GM12872 (cell line): ENCODE results near the gene DIP2C.

ENCODE experiments used
- TF ChIP-seq, protein P1 (sequence below): IDR thresholded peaks from 3 replicates; pipeline ENCODE4 v1.5.1; 2011; ENCODE audit warnings: low read depth, mild to moderate bottlenecking, low read length, moderate library complexity; ENCODE audit not compliant: insufficient read depth

DIP2C gene

DNA sequence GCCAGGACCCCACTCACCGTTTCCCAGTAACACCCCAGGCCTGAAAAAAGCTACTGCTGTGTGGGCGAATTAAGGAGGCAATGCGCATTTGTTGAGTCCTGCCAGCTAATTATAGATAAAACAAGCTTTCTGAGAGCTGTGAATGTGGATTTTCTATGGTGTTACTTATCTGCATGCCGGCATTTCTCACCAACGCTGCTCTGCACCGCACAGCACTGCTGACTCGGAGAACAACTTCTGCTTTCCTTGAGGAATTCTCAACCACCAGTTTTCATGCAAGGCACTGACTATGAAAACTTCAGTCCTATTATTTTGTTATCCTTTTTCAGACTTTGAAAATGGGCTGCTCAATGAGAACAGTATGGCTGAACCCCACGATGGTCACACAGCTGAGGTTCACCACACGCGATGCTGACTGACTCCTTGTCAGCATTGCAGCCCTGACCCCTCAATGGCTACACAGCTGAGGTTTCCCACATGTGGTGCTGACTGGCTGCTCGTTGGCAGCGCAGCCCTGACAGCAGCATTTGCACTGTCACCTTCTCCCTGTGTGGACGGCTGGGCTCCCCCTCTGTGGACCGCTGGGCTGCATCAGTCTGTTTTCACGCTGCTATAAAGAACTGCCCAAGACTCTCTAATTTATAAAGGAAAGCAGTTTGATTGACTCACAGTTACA, 190.6 kb downstream of the DIP2C start:
- TF ChIP-seq, protein P1, sequence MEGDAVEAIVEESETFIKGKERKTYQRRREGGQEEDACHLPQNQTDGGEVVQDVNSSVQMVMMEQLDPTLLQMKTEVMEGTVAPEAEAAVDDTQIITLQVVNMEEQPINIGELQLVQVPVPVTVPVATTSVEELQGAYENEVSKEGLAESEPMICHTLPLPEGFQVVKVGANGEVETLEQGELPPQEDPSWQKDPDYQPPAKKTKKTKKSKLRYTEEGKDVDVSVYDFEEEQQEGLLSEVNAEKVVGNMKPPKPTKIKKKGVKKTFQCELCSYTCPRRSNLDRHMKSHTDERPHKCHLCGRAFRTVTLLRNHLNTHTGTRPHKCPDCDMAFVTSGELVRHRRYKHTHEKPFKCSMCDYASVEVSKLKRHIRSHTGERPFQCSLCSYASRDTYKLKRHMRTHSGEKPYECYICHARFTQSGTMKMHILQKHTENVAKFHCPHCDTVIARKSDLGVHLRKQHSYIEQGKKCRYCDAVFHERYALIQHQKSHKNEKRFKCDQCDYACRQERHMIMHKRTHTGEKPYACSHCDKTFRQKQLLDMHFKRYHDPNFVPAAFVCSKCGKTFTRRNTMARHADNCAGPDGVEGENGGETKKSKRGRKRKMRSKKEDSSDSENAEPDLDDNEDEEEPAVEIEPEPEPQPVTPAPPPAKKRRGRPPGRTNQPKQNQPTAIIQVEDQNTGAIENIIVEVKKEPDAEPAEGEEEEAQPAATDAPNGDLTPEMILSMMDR: no peak

DNA sequence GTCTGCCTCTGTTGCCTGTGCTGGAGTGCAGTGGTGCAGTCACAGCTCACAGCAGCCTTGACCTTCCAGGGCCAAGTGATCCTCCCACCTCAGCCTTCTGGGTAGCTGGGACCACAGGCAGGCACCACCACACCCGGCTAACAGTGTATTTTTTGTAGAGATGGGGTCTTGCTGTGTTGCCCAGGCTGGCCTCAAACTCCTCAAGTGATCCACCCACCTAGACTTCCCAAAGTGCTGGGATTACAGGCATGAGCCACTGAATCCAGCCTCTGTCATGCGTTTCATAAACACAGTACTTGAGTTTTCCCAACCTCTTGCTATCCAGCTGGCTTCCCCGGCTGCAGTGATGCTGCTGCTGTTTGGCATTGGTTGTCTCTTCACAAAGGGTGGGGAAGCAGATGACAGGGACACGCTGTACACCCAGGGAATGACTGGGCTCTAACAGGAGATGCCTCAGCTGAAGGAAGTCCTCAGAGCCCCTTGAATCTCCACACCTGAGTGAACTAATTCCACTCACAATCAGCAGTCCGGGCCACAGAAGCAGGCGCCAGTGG, 191.5 kb downstream of the DIP2C start:
- TF ChIP-seq, protein P1: no peak

DNA sequence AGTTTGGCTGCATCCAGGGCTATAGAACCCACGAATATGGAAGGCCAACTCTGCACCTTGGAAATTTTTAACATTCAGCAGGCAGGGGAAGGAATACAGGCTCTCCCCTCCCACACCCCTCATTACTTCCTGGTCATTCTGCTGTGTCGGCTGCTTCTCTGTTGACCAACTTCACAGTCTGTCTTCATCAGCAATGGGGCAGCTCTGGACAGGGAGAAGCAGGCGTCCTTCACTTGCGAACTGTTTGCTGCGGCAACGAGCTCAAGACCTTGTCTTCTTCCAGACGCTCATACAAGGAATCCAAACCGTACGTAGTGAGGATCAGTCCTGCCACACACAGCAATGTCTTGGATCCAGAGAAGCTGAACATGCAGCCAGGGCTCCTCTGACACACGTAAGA, 192.2 kb downstream of the DIP2C start:
- TF ChIP-seq, protein P1: no peak

DNA sequence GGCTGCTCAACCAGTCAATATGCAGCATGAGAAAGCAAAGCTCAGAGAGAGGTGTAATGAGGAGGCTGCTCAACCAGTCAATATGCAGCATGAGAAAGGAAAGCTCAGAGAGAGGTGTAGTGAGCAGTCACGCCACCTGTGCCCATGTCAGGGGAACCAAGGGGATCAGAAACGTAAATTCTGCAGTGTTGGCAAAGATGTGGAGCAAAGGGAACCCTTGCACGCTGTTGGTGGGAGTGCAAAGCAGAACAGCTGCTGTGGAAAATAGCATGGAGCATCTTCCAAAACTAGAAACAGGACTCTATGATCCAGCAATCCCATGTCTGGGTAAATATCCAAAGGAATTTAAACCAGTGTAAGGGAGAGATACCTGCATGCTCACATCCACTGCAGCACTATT, 194.9 kb downstream of the DIP2C start:
- TF ChIP-seq, protein P1: no peak

DNA sequence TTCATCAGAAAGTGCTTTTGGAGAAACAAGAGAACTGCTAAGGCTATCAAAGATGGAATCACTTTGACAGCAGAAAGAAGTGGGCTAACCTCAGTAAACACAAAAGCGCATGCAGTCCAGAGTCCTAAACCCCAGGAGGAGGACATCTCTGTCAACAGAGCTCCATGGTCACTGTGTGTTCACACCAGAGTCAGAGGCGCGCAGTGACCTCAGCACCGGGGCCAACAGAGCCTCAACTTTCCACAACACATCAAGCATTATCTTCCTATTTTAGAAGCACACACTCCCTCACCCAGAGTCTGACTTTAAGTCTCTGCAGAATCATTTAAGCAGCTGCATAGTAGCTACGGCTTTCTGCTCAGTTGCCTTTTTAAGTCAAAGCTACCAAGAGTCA, 195.3 kb downstream of the DIP2C start:
- TF ChIP-seq, protein P1: no peak

DNA sequence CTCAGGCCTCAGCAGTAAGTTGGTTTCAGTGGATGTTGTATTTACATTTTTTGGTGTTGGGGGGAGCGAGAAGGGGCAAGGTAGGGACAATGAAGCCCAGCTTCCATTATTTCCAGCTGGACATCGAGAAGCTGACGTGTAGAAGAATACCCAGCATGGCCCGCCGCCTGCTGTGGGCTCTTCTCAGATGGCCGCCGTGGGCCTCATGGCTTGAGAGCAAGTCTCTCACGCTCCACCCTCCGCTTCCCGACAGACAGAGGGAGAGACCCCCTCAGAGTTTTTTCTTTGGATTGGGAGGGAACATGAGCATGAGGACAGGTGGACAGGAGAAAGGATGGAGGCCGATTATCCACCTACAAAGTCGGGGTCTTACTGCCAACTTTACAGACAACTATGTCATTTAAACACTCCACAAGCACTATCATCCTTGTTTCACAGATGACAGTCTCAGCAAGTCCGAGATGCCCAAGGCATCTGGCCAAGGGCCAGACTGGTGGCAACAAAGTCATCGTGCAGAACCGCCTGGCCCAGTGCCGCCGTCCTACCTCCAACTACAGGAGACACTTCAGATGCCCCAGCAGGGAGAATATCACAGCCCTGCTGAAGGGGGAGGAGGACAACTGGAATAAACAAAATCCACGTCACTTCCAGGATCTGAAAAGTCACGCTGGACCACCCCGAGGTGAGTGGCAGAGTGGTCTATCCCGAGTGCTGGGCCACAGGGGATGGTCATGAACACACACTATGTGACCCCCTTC, 195.9 kb downstream of the DIP2C start:
- TF ChIP-seq, protein P1: no peak

DNA sequence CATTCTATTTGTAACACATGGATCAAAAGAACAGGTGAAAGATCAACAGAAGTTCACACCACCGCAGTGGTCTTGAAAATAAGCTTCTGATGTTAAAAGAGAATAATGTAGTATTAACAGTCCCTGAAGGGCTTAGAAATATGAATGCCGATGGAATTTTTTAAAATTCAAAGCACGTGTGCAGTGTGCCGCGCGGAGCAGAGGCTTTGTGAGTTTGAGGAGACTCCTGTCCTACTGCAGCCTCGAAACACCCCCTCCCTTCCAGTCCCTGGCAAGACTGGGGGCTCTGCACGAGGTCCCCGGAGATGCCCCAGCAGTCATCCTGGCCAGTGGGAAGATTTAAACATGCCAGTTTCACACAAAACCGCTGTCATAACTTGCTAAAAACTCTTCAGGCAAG, 196.6 kb downstream of the DIP2C start:
- TF ChIP-seq, protein P1: no peak
